ENCODE data around the gene TMEM209. TPM values are rescaled to one million over a fixed set of nuclear protein-coding genes. Genes with fewer than 3 reads are reported as not detected.

Gene TMEM209
- total and polyA plus RNA-seq, 4 donors = 4.5 to 10.1 (median 9.0) TPM

DNA sequence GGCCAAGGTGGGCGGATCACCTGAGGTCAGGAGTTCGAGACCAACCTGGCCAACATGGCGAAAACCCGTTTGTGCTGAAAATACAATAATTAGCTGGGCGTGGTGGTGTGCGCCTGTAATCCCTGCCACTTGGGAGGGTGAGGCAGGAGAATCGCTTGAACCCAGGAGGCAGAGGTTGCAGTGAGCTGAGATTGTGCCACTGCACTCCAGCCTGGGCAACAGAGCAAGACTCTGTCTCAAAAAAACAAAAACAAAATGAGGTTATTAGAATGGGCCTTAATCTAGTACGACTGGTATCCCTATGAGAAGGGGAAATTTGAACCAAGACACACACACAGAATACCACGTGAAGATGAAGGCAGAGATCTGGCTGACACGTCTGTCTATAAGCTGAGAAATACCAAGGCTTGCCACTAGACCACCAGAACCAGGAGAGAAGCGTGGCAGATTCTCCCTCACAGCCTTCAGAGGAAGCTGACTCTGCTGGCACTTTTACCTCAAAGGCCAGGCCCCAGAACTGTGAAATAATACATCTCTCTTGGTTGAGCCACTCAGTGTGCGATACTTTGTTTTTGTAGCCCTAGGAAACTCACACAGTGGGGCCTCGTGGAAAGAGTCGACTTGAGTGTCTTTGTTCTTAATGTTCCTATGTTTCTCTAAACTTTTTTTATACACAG lies 59.6 kb downstream of the TMEM209 start:
- 92% methylated on average over 14 of the region's 14 CpGs for WGBS
- TF ChIP-seq RAD21 (IDR thresholded peaks at IDR 0.05) (no peak), CTCF (IDR thresholded peaks at IDR 0.05; ENCODE audit: low read depth, low read length, missing input control) (no peak), HNF4A (conservative IDR thresholded peaks at IDR 0.05) (no peak), JUND (IDR thresholded peaks at IDR 0.05) (no peak), FOXA2 (IDR thresholded peaks at IDR 0.05) (no peak), ATF3 (IDR thresholded peaks at IDR 0.05) (no peak), HNF4G (IDR thresholded peaks at IDR 0.05) (no peak), NR2F2 (IDR thresholded peaks at IDR 0.05) (no peak), MAX (IDR thresholded peaks at IDR 0.05) (no peak), RXRA (IDR thresholded peaks at IDR 0.05) (no peak), FOXA1 (IDR thresholded peaks at IDR 0.05) (no peak), YY1 (IDR thresholded peaks at IDR 0.05) (no peak), GABPA (IDR thresholded peaks at IDR 0.05 in 1 of 2, conservative IDR thresholded peaks at IDR 0.05 in 1 of 2) (no peak), SP1 (IDR thresholded peaks at IDR 0.05) (no peak), TAF1 (conservative IDR thresholded peaks at IDR 0.05) (no peak), EGR1 (IDR thresholded peaks at IDR 0.05; ENCODE audit: low read depth in 2 of 2) (no peak)
- TF ChIP-seq, protein P1, sequence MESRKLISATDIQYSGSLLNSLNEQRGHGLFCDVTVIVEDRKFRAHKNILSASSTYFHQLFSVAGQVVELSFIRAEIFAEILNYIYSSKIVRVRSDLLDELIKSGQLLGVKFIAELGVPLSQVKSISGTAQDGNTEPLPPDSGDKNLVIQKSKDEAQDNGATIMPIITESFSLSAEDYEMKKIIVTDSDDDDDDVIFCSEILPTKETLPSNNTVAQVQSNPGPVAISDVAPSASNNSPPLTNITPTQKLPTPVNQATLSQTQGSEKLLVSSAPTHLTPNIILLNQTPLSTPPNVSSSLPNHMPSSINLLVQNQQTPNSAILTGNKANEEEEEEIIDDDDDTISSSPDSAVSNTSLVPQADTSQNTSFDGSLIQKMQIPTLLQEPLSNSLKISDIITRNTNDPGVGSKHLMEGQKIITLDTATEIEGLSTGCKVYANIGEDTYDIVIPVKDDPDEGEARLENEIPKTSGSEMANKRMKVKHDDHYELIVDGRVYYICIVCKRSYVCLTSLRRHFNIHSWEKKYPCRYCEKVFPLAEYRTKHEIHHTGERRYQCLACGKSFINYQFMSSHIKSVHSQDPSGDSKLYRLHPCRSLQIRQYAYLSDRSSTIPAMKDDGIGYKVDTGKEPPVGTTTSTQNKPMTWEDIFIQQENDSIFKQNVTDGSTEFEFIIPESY (IDR thresholded peaks at IDR 0.05) = no peak
- Histone ChIP-seq H3K27me3 (ENCODE audit: control insufficient read depth in 4 of 4, insufficient read depth in 4 of 4, low read length in 3 of 4) (no peaks in the 10 kb centered on the region), H3K9ac (ENCODE audit: low read depth in 1 of 2, low read length in 2 of 2) (no peak overlapping the region), H3K9me3 (ENCODE audit: control insufficient read depth in 4 of 4, low read length in 3 of 4) (no peaks in the 10 kb centered on the region), H3K36me3 (ENCODE audit: control insufficient read depth in 4 of 4, insufficient read depth in 3 of 4, low read depth in 1 of 4, low read length in 3 of 4) (no peaks in the 10 kb centered on the region), H3K4me3 (ENCODE audit: low read depth in 1 of 3, low read length in 3 of 3) (no peak overlapping the region), H3K4me1 (ENCODE audit: control insufficient read depth in 4 of 4, insufficient read depth in 4 of 4, low read length in 3 of 4) (peaks cover 0 to 2% (median 0%) of the 10 kb centered on the region in 4 donors), H3K27ac (ENCODE audit: low read depth in 1 of 2, low read length in 2 of 2) (no peak overlapping the region)
- DNase-seq (ENCODE audit: low spot score) = no peak

- Histone ChIP-seq H3K9ac (ENCODE audit: low read depth in 1 of 2, low read length in 2 of 2) (no peak overlapping the region), H3K9me3 (ENCODE audit: control insufficient read depth in 4 of 4, low read length in 3 of 4) (no peaks in the 10 kb centered on the region), H3K36me3 (ENCODE audit: control insufficient read depth in 4 of 4, insufficient read depth in 3 of 4, low read depth in 1 of 4, low read length in 3 of 4) (peaks cover 0 to 7% (median under 1%) of the 10 kb centered on the region in 4 donors), H3K27ac (ENCODE audit: low read depth in 1 of 2, low read length in 2 of 2) (no peak overlapping the region), H3K4me1 (ENCODE audit: control insufficient read depth in 4 of 4, insufficient read depth in 4 of 4, low read length in 3 of 4) (peaks cover 0 to 2% (median 0%) of the 10 kb centered on the region in 4 donors), H3K4me3 (ENCODE audit: low read depth in 1 of 3, low read length in 3 of 3) (no peak overlapping the region), H3K27me3 (ENCODE audit: control insufficient read depth in 4 of 4, insufficient read depth in 4 of 4, low read length in 3 of 4) (no peaks in the 10 kb centered on the region)
- DNase-seq (ENCODE audit: low spot score) = no peak
- 77% methylated on average over 14 of the region's 14 CpGs for WGBS
- TF ChIP-seq HNF4A (conservative IDR thresholded peaks at IDR 0.05) (no peak), MAX (IDR thresholded peaks at IDR 0.05) (no peak), CTCF (IDR thresholded peaks at IDR 0.05; ENCODE audit: low read depth, low read length, missing input control) (no peak), GABPA (IDR thresholded peaks at IDR 0.05 in 1 of 2, conservative IDR thresholded peaks at IDR 0.05 in 1 of 2) (no peak), TAF1 (conservative IDR thresholded peaks at IDR 0.05) (no peak), JUND (IDR thresholded peaks at IDR 0.05) (no peak), EGR1 (IDR thresholded peaks at IDR 0.05; ENCODE audit: low read depth in 2 of 2) (no peak), SP1 (IDR thresholded peaks at IDR 0.05) (no peak), YY1 (IDR thresholded peaks at IDR 0.05) (no peak), HNF4G (IDR thresholded peaks at IDR 0.05) (no peak), ATF3 (IDR thresholded peaks at IDR 0.05) (no peak)
- TF ChIP-seq, protein P1 (IDR thresholded peaks at IDR 0.05) = no peak
These were observed 60.7 kb downstream of the TMEM209 start for GRCh38 chr7:130144312-130145171.
